IMR-90 (cell line): ENCODE measurements around the gene KRT7. TPM values are rescaled to one million over a fixed set of nuclear protein-coding genes. Genes with fewer than 3 reads are reported as not detected.
A peak's percentile ranks its signal among the peaks of the same experiment; 100 is the strongest.

Source experiments
- ATAC-seq: fragments of 200-7000 bp; cut with Tn5 transposase; 2 replicates; pipeline ENCODE4 v1.9.1; 2020; ENCODE audit warnings: low read depth, mild to moderate bottlenecking, moderate library complexity
- BruUV-seq: library from RNA; stranded (reverse); fragments of 400-500 nt; replicated peaks from 2 replicates; lab custom pipeline; 2021; lab: Mats Ljungman, UMichigan
- CTCF ChIA-PET: fragments of 300-600 bp; formaldehyde crosslinking; extraction: SDS; loops from one replicate; lab custom pipeline; 2021; ENCODE audit warnings: antibody characterized with exemption; lab: Yijun Ruan, JAX
- POLR2A ChIA-PET: fragments of 300-600 bp; sonication (Branson Sonifier 250); formaldehyde crosslinking; loops from one replicate; lab custom pipeline; 2022; ENCODE audit warnings: antibody characterized with exemption; ENCODE audit not compliant: unreplicated experiment; lab: Charles Lee
- DNase-seq: peaks from one replicate; pipeline ENCODE4 v3.0.0; 2013
- H2AFZ ChIP-seq: replicated peaks from 2 replicates; pipeline ENCODE3; 2013; ENCODE audit warnings: low read length, mild to moderate bottlenecking; ENCODE audit not compliant: poor library complexity
- H2AK5ac ChIP-seq: 2 replicates; pipeline ENCODE4 v1.6.1; 2013; ENCODE audit warnings: low read depth, low read length, inconsistent platforms
- H2AK9ac ChIP-seq: replicated peaks from 2 replicates; pipeline ENCODE3; 2013; ENCODE audit warnings: mild to moderate bottlenecking, low read depth, low read length, moderate library complexity; ENCODE audit not compliant: poor library complexity
- H2BK120ac ChIP-seq: 2 replicates; pipeline ENCODE4 v1.6.1; 2013; ENCODE audit warnings: low read depth, low read length, inconsistent platforms
- H2BK15ac ChIP-seq: 3 replicates; pipeline ENCODE4 v1.6.1; 2013; ENCODE audit warnings: low read depth, low read length, inconsistent platforms
- H2BK20ac ChIP-seq: 2 replicates; pipeline ENCODE4 v1.6.1; 2013; ENCODE audit warnings: low read depth, mild to moderate bottlenecking, inconsistent platforms, low read length, moderate library complexity
- H2BK5ac ChIP-seq: 2 replicates; pipeline ENCODE4 v1.6.1; 2013; ENCODE audit warnings: mild to moderate bottlenecking, low read depth, low read length, inconsistent platforms; ENCODE audit not compliant: poor library complexity, severe bottlenecking
- H3K14ac ChIP-seq: replicated peaks from 2 replicates; pipeline ENCODE4 v1.6.1; 2013; ENCODE audit warnings: low read depth, low read length, inconsistent platforms
- H3K18ac ChIP-seq: 2 replicates; pipeline ENCODE4 v1.6.1; 2013; ENCODE audit warnings: low read depth, low read length, control low read depth
- H3K23ac ChIP-seq: 2 replicates; pipeline ENCODE4 v1.6.1; 2013; ENCODE audit warnings: low read depth, low read length, inconsistent platforms
- H3K27ac ChIP-seq: 2 replicates; pipeline ENCODE4 v1.5.1; 2013; ENCODE audit warnings: mild to moderate bottlenecking, control low read depth, low read length; ENCODE audit not compliant: insufficient read depth
- H3K27me3 ChIP-seq: 2 replicates; pipeline ENCODE4 v1.6.1; 2013; ENCODE audit warnings: low read length; ENCODE audit not compliant: control insufficient read depth, insufficient read depth
- H3K36me3 ChIP-seq: 2 replicates; pipeline ENCODE4 v1.6.1; 2013; ENCODE audit warnings: low read length, mixed read lengths; ENCODE audit not compliant: control insufficient read depth, insufficient read depth
- H3K4ac ChIP-seq: 2 replicates; pipeline ENCODE4 v1.6.1; 2013; ENCODE audit warnings: low read depth, low read length, inconsistent platforms
- H3K4me1 ChIP-seq: 2 replicates; pipeline ENCODE4 v1.6.1; 2013; ENCODE audit warnings: low read length, mixed read lengths; ENCODE audit not compliant: control insufficient read depth, insufficient read depth
- H3K4me2 ChIP-seq: 2 replicates; pipeline ENCODE4 v1.6.1; 2013; ENCODE audit warnings: low read depth, mild to moderate bottlenecking, control low read depth, low read length, moderate library complexity
- H3K4me3 ChIP-seq: 2 replicates; pipeline ENCODE4 v1.5.1; 2013; ENCODE audit warnings: low read depth, mild to moderate bottlenecking, control low read depth, low read length, moderate library complexity; ENCODE audit not compliant: insufficient read depth
- H3K56ac ChIP-seq: 2 replicates; pipeline ENCODE4 v1.6.1; 2013; ENCODE audit warnings: low read length, inconsistent platforms; ENCODE audit not compliant: insufficient read depth; ENCODE audit errors: extremely low read depth
- H3K79me1 ChIP-seq, 2 experiments: 2 replicates each; pipeline ENCODE4 v1.6.1; 2013; ENCODE audit warnings: low read length in 2 of 2, inconsistent platforms in 1 of 2, low read depth in 1 of 2
- H3K9ac ChIP-seq: 2 replicates; pipeline ENCODE4 v1.6.1; 2013; ENCODE audit warnings: low read depth, low read length, control low read depth
- H3K9me1 ChIP-seq: 2 replicates; pipeline ENCODE4 v1.6.1; 2013; ENCODE audit warnings: low read length, inconsistent platforms; ENCODE audit not compliant: insufficient read depth
- H3K9me3 ChIP-seq: 2 replicates; pipeline ENCODE4 v1.6.1; 2013; ENCODE audit warnings: low read length; ENCODE audit not compliant: control insufficient read depth, insufficient read depth
- H4K20me1 ChIP-seq: 2 replicates; pipeline ENCODE4 v1.6.1; 2013; ENCODE audit warnings: low read length, inconsistent platforms; ENCODE audit not compliant: insufficient read depth
- H4K5ac ChIP-seq: 2 replicates; pipeline ENCODE4 v1.6.1; 2013; ENCODE audit warnings: mild to moderate bottlenecking, low read depth, low read length, control low read depth
- H4K8ac ChIP-seq, 2 experiments: 2 replicates each; pipeline ENCODE4 v1.6.1; 2013; ENCODE audit warnings: low read depth in 2 of 2, low read length in 2 of 2, control low read depth in 1 of 2, inconsistent platforms in 1 of 2
- H4K91ac ChIP-seq: 2 replicates; pipeline ENCODE4 v1.6.1; 2013; ENCODE audit warnings: low read depth, low read length, inconsistent platforms; ENCODE audit not compliant: insufficient read depth
- SMC3 ChIP-seq: fragments of 150-350 bp; IDR thresholded peaks from 2 replicates; pipeline ENCODE4 v1.6.1; 2016; ENCODE audit warnings: low read depth, mild to moderate bottlenecking, antibody characterized with exemption, low read length, moderate library complexity
- WGBS, 2 experiments: methylation state at CpG; one replicate each; pipeline versions ENCODE4 v1.1.5 to v1.1.7; 2013; ENCODE audit warnings: missing lambda C conversion rate in 2 of 2; ENCODE audit not compliant: insufficient read length in 1 of 2; ENCODE audit errors: extremely low coverage in 2 of 2; 5-methylcytosine and 5-hydroxymethylcytosine counted together
- dilution Hi-C: fragments of 300-500 bp; cut with HindIII; formaldehyde crosslinking; loops from one replicate; pipeline ENCODE4 v1.14.3; 2018; ENCODE audit warnings: low sequenced_read_pairs; ENCODE audit not compliant: unreplicated experiment
- in situ Hi-C: fragments of 300-500 bp; cut with MboI; formaldehyde crosslinking; loops from 3 replicates; pipeline ENCODE4 v1.14.3; 2019; ENCODE audit warnings: low sequenced_read_pairs, inconsistent platforms, mixed read lengths
- intact Hi-C: fragments of 100-400 bp; cut with micrococcal nuclease; formaldehyde crosslinking; loops from 2 replicates; pipeline ENCODE4 v1.10.0; 2022
- polyA plus RNA-seq, 3 experiments: library from polyadenylated mRNA; depleted of rRNA; stranded (reverse); fragments of >200 nt; gene quantifications; 2 replicates each; pipeline ENCODE4 v1.2.3, GENCODE V29; 2012; ENCODE audit warnings: low replicate concordance in 1 of 3
- total RNA-seq: library from RNA; depleted of rRNA; stranded (reverse); fragments of >200 nt; gene quantifications from 2 replicates; pipeline ENCODE4 v1.2.3, GENCODE V29; 2012

The KRT7 gene
- total and polyA plus RNA-seq, 2 of the 4 experiments (the other 2 are of a cell fraction): 0.54 to 1.7 TPM

DNA sequence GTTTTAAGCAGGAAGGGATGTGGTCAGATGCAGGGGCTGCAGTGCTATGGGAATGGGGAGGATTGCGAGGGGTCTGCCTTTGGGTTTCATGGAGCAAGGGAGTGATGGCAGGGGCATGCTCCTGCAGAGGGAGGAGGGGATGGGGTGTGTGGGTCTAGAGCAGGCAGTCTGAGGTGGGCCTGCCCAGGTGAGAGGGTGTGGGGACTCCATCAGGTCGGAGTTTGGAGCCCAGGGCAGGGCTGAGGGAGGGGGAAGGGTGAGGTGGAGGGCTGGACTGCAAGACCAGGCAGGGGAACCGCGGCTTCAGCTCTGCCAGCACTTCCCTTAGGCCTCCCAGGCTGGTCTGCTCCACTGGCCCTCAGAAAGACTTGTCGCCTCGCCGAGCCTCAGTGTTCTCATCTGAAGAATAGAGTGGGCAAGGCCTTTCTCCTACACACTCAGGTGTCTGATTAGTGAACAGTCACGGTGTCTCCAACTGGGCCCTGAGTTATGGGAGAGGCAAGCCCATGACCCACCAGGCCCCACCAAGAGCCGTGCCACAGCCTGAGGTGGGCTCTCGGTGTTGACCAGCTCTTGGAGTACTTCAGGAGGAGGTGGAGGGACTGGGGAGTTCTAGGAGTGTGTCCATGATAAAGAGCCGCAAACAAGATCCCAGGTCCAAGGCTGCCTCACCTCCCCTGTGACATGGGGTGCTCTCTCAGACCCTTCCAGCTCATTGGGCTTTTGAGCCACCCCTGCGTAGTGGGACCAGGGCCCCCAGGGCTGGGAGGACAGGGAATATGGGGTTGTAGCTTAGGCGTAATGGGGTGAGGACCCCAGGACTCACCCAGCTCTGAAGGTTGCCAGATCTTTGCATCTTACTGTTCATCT lies 21.1 kb upstream of the KRT7 start:
- H3K9me3 ChIP-seq: no peaks in the 10 kb centered on the region
- no peaks in the 10 kb centered on the region for H3K79me1 ChIP-seq
- no peak overlapping the region for H3K56ac ChIP-seq
- WGBS, 2 experiments: 89% methylated on average over 1 of the region's 13 CpGs; no CpG with 5 or more reads in 1 of the 2 experiments
- intact Hi-C loops: loop anchor here (2.0 to 10.0 kb wide), 4 partner anchors 55 to 663 kb away; no protein-coding TSS in a partner anchor
- H4K5ac ChIP-seq: no peak overlapping the region
- in situ Hi-C loops: no loop called here
- CTCF ChIA-PET: no interaction called here
- no peak overlapping the region; the same call in 1 of the 2 replicates for H4K91ac ChIP-seq
- no peak overlapping the region for H3K14ac ChIP-seq
- no peak overlapping the region for H4K8ac ChIP-seq
- no peak for ATAC-seq
- dilution Hi-C loops: no loop called here
- no peak overlapping the region for H2AFZ ChIP-seq
- no peak overlapping the region for H3K4me3 ChIP-seq
- no peak overlapping the region for H3K27ac ChIP-seq
- no peak for DNase-seq
- 0 out of 2 replicates have a peak overlapping the region, but pooled peaks have one; percentile 53 for H2BK120ac ChIP-seq
- H3K36me3 ChIP-seq: no peaks in the 10 kb centered on the region
- H3K23ac ChIP-seq: no peak overlapping the region
- peak overlapping the region; percentile 79 for H2AK5ac ChIP-seq
- no peak overlapping the region for H2BK5ac ChIP-seq
- no peak overlapping the region for H3K18ac ChIP-seq
- H3K4ac ChIP-seq: no peak overlapping the region
- no peaks in the 10 kb centered on the region for H3K27me3 ChIP-seq
- BruUV-seq: no TSS peak
- H2BK15ac ChIP-seq: no peak overlapping the region
- H3K4me1 ChIP-seq: peaks cover 10% of the 10 kb centered on the region
- H3K4me2 ChIP-seq: no peak overlapping the region
- POLR2A ChIA-PET: no interaction called here
- no peak for TF ChIP-seq SMC3
- H2AK9ac ChIP-seq: no peak overlapping the region
- H3K9ac ChIP-seq: no peak overlapping the region
- H4K20me1 ChIP-seq: no peaks in the 10 kb centered on the region
- peaks cover 20% of the 10 kb centered on the region for H3K9me1 ChIP-seq
- H2BK20ac ChIP-seq: no peak overlapping the region; the same call in 1 of the 2 replicates
